Measurements from ENCODE around the gene SYT4. TPM values are rescaled to one million over a fixed set of nuclear protein-coding genes. Genes with fewer than 3 reads are reported as not detected.

Gene SYT4
- not detected for total RNA-seq
- long read RNA-seq: 0 reads

- no peak within 1 kb of the TSS for H3K27ac ChIP-seq
Observed at GRCh38 chr18:43277164-43277600, at the start of gene SYT4. Gene SYT4 (minus strand): TSS chr18:43277490. CDS start chr18:43277281, 209 bp downstream.

GRCh38 chr18:43322132-43322531 is 44.8 kb upstream of the SYT4 start:
- TF ChIP-seq CTCF (IDR thresholded peaks at IDR 0.05) (no peak), POLR2A (IDR thresholded peaks at IDR 0.05) (no peak)
- WGBS (ENCODE audit: insufficient coverage, low coverage, low lambda C conversion rate, missing lambda C conversion rate): 92% methylated on average over 1 of the region's 1 CpG

More at GRCh38 chr18:43277164-43277600, at the start of gene SYT4:
- Histone ChIP-seq H3K36me3 (no peaks in the 10 kb centered on the region), H3K9me3 (no peaks in the 10 kb centered on the region), H3K4me1 (no peaks in the 10 kb centered on the region), H3K27me3 (no peaks in the 10 kb centered on the region), H3K4me3 (no peak within 1 kb of the TSS)
- TF ChIP-seq CTCF (IDR thresholded peaks at IDR 0.05): no peak
- no peak for TF ChIP-seq POLR2A (IDR thresholded peaks at IDR 0.05)
- 4% methylated on average over 15 of the region's 20 CpGs for WGBS (ENCODE audit: insufficient coverage, low coverage, low lambda C conversion rate, missing lambda C conversion rate)
- peak; percentile 48 to 68 (median 59) for DNase-seq
- ATAC-seq: peak; percentile 83 to 96 (median 83)
- intact Hi-C loops (cut with DNase I): no loop called here

GRCh38 chr18:43314941-43315340 is 37.7 kb upstream of the SYT4 start:
- Histone ChIP-seq H3K27me3 (no peaks in the 10 kb centered on the region), H3K27ac (no peak overlapping the region), H3K4me3 (no peak overlapping the region), H3K4me1 (no peaks in the 10 kb centered on the region), H3K36me3 (no peaks in the 10 kb centered on the region), H3K9me3 (no peaks in the 10 kb centered on the region)
- DNase-seq (no peak), ATAC-seq (no peak)
- TF ChIP-seq CTCF (IDR thresholded peaks at IDR 0.05): no peak
- no peak for TF ChIP-seq POLR2A (IDR thresholded peaks at IDR 0.05)
- WGBS (ENCODE audit: insufficient coverage, low coverage, low lambda C conversion rate, missing lambda C conversion rate): 42% methylated on average over 3 of the region's 3 CpGs
- intact Hi-C loops (cut with DNase I): no loop called here

More at GRCh38 chr18:43322132-43322531, 44.8 kb upstream of the SYT4 start:
- H3K27ac ChIP-seq: no peak overlapping the region
- H3K9me3 ChIP-seq: no peaks in the 10 kb centered on the region
- DNase-seq (no peak), ATAC-seq (no peak)
- no peaks in the 10 kb centered on the region for H3K27me3 ChIP-seq
- no peaks in the 10 kb centered on the region for H3K36me3 ChIP-seq
- no peak overlapping the region for H3K4me3 ChIP-seq
- no peaks in the 10 kb centered on the region for H3K4me1 ChIP-seq
- intact Hi-C loops (cut with DNase I): no loop called here

- intact Hi-C loops (cut with DNase I): no loop called here
- no peaks in the 10 kb centered on the region for H3K4me1 ChIP-seq
- no peak overlapping the region for H3K27ac ChIP-seq
- H3K9me3 ChIP-seq: no peaks in the 10 kb centered on the region
- DNase-seq (no peak), ATAC-seq (no peak)
- 64% methylated on average over 1 of the region's 1 CpG for WGBS (ENCODE audit: insufficient coverage, low coverage, low lambda C conversion rate, missing lambda C conversion rate)
- TF ChIP-seq CTCF (IDR thresholded peaks at IDR 0.05) (no peak), POLR2A (IDR thresholded peaks at IDR 0.05) (no peak)
- no peaks in the 10 kb centered on the region for H3K27me3 ChIP-seq
- no peak overlapping the region for H3K4me3 ChIP-seq
- H3K36me3 ChIP-seq: no peaks in the 10 kb centered on the region
Observed at GRCh38 chr18:43312891-43313290, 35.6 kb upstream of the SYT4 start.

- Histone ChIP-seq H3K36me3 (no peaks in the 10 kb centered on the region), H3K27me3 (no peaks in the 10 kb centered on the region), H3K4me3 (no peak overlapping the region), H3K27ac (no peak overlapping the region), H3K9me3 (no peaks in the 10 kb centered on the region), H3K4me1 (no peaks in the 10 kb centered on the region)
- WGBS (ENCODE audit: insufficient coverage, low coverage, low lambda C conversion rate, missing lambda C conversion rate): 32% methylated on average over 1 of the region's 1 CpG
- no peak for ATAC-seq
- no peak for DNase-seq
- TF ChIP-seq CTCF (IDR thresholded peaks at IDR 0.05): no peak
- no peak for TF ChIP-seq POLR2A (IDR thresholded peaks at IDR 0.05)
- intact Hi-C loops (cut with DNase I): no loop called here
Observed at GRCh38 chr18:43310239-43310638, 32.9 kb upstream of the SYT4 start.

Measured in right lobe of liver (tissue), 6 donors.